ENCODE results near the gene PPOX.

PPOX gene

GRCh38 chr1:161133220-161133740 lies 32.9 kb upstream of the PPOX start:
- TF ChIP-seq ZNF274 (IDR thresholded peaks at IDR 0.05; ENCODE audit: low read depth, low read length) = no peak
- peak overlapping the region; percentile 96 for H3K4me3 ChIP-seq (ENCODE audit: low read length)

GRCh38 chr1:161137881-161138280 lies 28.3 kb upstream of the PPOX start:
- no peak for TF ChIP-seq ZNF274 (IDR thresholded peaks at IDR 0.05; ENCODE audit: low read depth, low read length)
- H3K4me3 ChIP-seq (ENCODE audit: low read length) = no peak overlapping the region

- TF ChIP-seq ZNF274 (IDR thresholded peaks at IDR 0.05; ENCODE audit: low read depth, low read length) = no peak
- H3K4me3 ChIP-seq (ENCODE audit: low read length) = no peak overlapping the region
Observed at GRCh38 chr1:161138431-161138830, 27.8 kb upstream of the PPOX start.

- TF ChIP-seq ZNF274 (IDR thresholded peaks at IDR 0.05; ENCODE audit: low read depth, low read length) = no peak
- H3K4me3 ChIP-seq (ENCODE audit: low read length) = no peak overlapping the region
Observed at GRCh38 chr1:161139766-161140165, 26.5 kb upstream of the PPOX start.

- TF ChIP-seq ZNF274 (IDR thresholded peaks at IDR 0.05; ENCODE audit: low read depth, low read length) = no peak
- no peak overlapping the region for H3K4me3 ChIP-seq (ENCODE audit: low read length)
Observed at GRCh38 chr1:161140755-161141400, 25.3 kb upstream of the PPOX start.

- H3K4me3 ChIP-seq (ENCODE audit: low read length) = no peak overlapping the region
- no peak for TF ChIP-seq ZNF274 (IDR thresholded peaks at IDR 0.05; ENCODE audit: low read depth, low read length)
Observed at GRCh38 chr1:161145832-161146231, 20.4 kb upstream of the PPOX start.

GRCh38 chr1:161153176-161153575 lies 13.1 kb upstream of the PPOX start:
- TF ChIP-seq ZNF274 (IDR thresholded peaks at IDR 0.05; ENCODE audit: low read depth, low read length) = no peak
- H3K4me3 ChIP-seq (ENCODE audit: low read length) = peak overlapping the region; percentile 84

GRCh38 chr1:161153682-161154337 lies 12.4 kb upstream of the PPOX start, which contains the start of gene UFC1:
UFC1 (plus strand) TSS chr1:161153978; CDS start chr1:161153998, 20 bp downstream.
- no peak for TF ChIP-seq ZNF274 (IDR thresholded peaks at IDR 0.05; ENCODE audit: low read depth, low read length)
- peak within 1 kb of the TSS; percentile 84 for H3K4me3 ChIP-seq (ENCODE audit: low read length)

- no peak overlapping the region for H3K4me3 ChIP-seq (ENCODE audit: low read length)
- no peak for TF ChIP-seq ZNF274 (IDR thresholded peaks at IDR 0.05; ENCODE audit: low read depth, low read length)
Observed at GRCh38 chr1:161157867-161158266, 8.4 kb upstream of the PPOX start.

GRCh38 chr1:161158316-161159010 lies 7.8 kb upstream of the PPOX start:
- no peak for TF ChIP-seq ZNF274 (IDR thresholded peaks at IDR 0.05; ENCODE audit: low read depth, low read length)
- H3K4me3 ChIP-seq (ENCODE audit: low read length) = no peak overlapping the region; the same call in 1 of the 2 replicates

- peak within 1 kb of the TSS; percentile 71 for H3K4me3 ChIP-seq (ENCODE audit: low read length)
- TF ChIP-seq ZNF274 (IDR thresholded peaks at IDR 0.05; ENCODE audit: low read depth, low read length) = no peak
Observed at GRCh38 chr1:161159087-161159912, 6.9 kb upstream of the PPOX start, which contains the start of gene USP21. USP21 (plus strand) TSS chr1:161159500; CDS start chr1:161160641, 1,141 bp downstream.

- H3K4me3 ChIP-seq (ENCODE audit: low read length) = peak overlapping the region; percentile 71
- no peak for TF ChIP-seq ZNF274 (IDR thresholded peaks at IDR 0.05; ENCODE audit: low read depth, low read length)
Observed at GRCh38 chr1:161159913-161160243, 6.3 kb upstream of the PPOX start.

GRCh38 chr1:161160671-161161145 lies 5.5 kb upstream of the PPOX start:
- no peak for TF ChIP-seq ZNF274 (IDR thresholded peaks at IDR 0.05; ENCODE audit: low read depth, low read length)
- no peak overlapping the region for H3K4me3 ChIP-seq (ENCODE audit: low read length)

- no peak for TF ChIP-seq ZNF274 (IDR thresholded peaks at IDR 0.05; ENCODE audit: low read depth, low read length)
- no peak overlapping the region for H3K4me3 ChIP-seq (ENCODE audit: low read length)
Observed at GRCh38 chr1:161161652-161162051, 4.6 kb upstream of the PPOX start.
